CD4-positive, alpha-beta T cell treated with Interleukin-1 beta for 1 hour (primary cell): ENCODE results near the gene GGT6.
"Not testable (repeated sequence)": the region's sequence is repeated elsewhere in the genome, so short reads cannot be mapped to it uniquely, and the experiment has no call there.

Source experiments
- DNase-seq, 2 donors: peaks; one replicate each; pipeline ENCODE4 v3.0.0-alpha.2; 2020 to 2022

Gene GGT6

GRCh38 chr17:4560421-4560820 lies at the start of gene GGT6:
TSS of gene GGT6 (minus strand) at chr17:4560577. CDS start at chr17:4560521, 56 bp downstream.
- no peak for DNase-seq

- DNase-seq = no peak
These were observed 49.8 kb upstream of the GGT6 start for GRCh38 chr17:4610162-4610561.

- DNase-seq = no peak
These were observed 49.4 kb upstream of the GGT6 start for GRCh38 chr17:4609761-4610160.

GRCh38 chr17:4607773-4608187 lies 47.4 kb upstream of the GGT6 start:
- peak in 1 of 2 donors; percentile 25 for DNase-seq

GRCh38 chr17:4607261-4607741 lies 46.9 kb upstream of the GGT6 start:
- DNase-seq = no peak

- DNase-seq = no peak
These were observed 45.4 kb upstream of the GGT6 start for GRCh38 chr17:4605826-4606225.

- DNase-seq = not testable (repeated sequence)
These were observed 44.4 kb upstream of the GGT6 start for GRCh38 chr17:4604736-4605135.

GRCh38 chr17:4604111-4604644 lies 43.8 kb upstream of the GGT6 start:
- no peak for DNase-seq

GRCh38 chr17:4602041-4602440 lies 41.7 kb upstream of the GGT6 start:
- no peak for DNase-seq

- no peak for DNase-seq
These were observed 40.9 kb upstream of the GGT6 start for GRCh38 chr17:4601326-4601725.

GRCh38 chr17:4600563-4600962 lies 40.2 kb upstream of the GGT6 start:
- no peak for DNase-seq

GRCh38 chr17:4599505-4600281 lies 39.3 kb upstream of the GGT6 start:
- no peak for DNase-seq

GRCh38 chr17:4598776-4599504 lies 38.6 kb upstream of the GGT6 start:
- DNase-seq = no peak

GRCh38 chr17:4597975-4598374 lies 37.6 kb upstream of the GGT6 start:
- no peak for DNase-seq

GRCh38 chr17:4596636-4597380 lies 36.4 kb upstream of the GGT6 start:
- no peak for DNase-seq

GRCh38 chr17:4595685-4596342 lies 35.4 kb upstream of the GGT6 start:
- DNase-seq = not testable (repeated sequence)

GRCh38 chr17:4594931-4595684 lies 34.7 kb upstream of the GGT6 start:
- peak; percentile 7 to 30 for DNase-seq

GRCh38 chr17:4594406-4594805 lies 34.0 kb upstream of the GGT6 start:
- DNase-seq = no peak

- DNase-seq = no peak
These were observed 32.6 kb upstream of the GGT6 start for GRCh38 chr17:4593021-4593421.

- no peak for DNase-seq
These were observed 32.0 kb upstream of the GGT6 start for GRCh38 chr17:4592240-4593005.

GRCh38 chr17:4591529-4591928 lies 31.2 kb upstream of the GGT6 start:
- no peak for DNase-seq
